Astrocyte of the spinal cord (primary cell): ENCODE results near the gene VBP1.

Source experiments
- DNase-seq: peaks from one replicate; pipeline ENCODE4 v3.0.0; 2011; ENCODE audit warnings: low read depth, low spot score
- H3K4me3 ChIP-seq: 2 replicates; pipeline ENCODE4 v1.5.1; 2011; ENCODE audit warnings: low read depth, mild to moderate bottlenecking, low read length, moderate library complexity
- in situ Hi-C: cut with HindIII; loops from 2 replicates; pipeline ENCODE4 v1.10.0; 2017; ENCODE audit warnings: low sequenced_read_pairs
- TF ChIP-seq, protein P1 (sequence below): IDR thresholded peaks from 2 replicates; pipeline ENCODE4 v1.5.1; 2012; ENCODE audit warnings: low read depth, mild to moderate bottlenecking, low read length, inconsistent platforms

Gene VBP1

DNA sequence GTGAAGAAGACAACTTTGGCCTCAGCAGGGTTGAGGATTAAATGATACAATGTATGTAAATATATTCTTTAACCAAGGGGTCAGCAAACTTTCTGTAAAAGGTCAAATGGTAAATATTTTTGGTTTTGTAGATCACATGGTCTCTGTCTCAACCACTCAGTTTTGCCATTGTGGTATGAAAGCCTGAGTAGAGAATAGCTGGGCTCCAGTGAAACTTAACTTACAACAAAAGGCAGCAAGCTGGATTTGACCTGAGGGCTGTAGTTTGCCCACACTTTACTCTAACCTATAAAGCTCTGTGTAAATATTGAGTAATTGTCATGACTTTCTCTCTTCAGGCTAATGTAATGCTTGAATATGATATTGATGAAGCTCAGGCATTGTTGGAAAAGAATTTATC, 19.6 kb downstream of the VBP1 start:
- in situ Hi-C loops: no loop called here
- TF ChIP-seq, protein P1, sequence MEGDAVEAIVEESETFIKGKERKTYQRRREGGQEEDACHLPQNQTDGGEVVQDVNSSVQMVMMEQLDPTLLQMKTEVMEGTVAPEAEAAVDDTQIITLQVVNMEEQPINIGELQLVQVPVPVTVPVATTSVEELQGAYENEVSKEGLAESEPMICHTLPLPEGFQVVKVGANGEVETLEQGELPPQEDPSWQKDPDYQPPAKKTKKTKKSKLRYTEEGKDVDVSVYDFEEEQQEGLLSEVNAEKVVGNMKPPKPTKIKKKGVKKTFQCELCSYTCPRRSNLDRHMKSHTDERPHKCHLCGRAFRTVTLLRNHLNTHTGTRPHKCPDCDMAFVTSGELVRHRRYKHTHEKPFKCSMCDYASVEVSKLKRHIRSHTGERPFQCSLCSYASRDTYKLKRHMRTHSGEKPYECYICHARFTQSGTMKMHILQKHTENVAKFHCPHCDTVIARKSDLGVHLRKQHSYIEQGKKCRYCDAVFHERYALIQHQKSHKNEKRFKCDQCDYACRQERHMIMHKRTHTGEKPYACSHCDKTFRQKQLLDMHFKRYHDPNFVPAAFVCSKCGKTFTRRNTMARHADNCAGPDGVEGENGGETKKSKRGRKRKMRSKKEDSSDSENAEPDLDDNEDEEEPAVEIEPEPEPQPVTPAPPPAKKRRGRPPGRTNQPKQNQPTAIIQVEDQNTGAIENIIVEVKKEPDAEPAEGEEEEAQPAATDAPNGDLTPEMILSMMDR: no peak

DNA sequence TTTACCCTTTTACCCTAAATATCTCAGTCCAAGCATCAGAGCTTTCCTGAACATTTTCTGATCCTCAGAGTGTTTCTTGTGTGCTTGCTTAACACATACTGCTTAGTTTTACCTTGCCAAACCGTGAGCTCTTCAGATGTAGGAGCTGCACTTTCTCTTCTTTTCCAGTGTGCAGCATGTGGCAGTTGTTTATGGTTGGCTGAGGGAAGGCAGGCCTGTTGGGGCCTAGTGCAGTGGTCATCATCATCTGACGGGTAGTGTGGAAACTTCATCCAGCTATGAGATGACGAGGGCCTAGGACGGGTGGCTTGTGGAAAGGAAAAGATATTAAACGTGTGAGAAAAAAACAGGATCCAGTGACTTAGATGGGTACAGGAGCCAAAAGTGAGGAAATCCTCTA, 21.5 kb downstream of the VBP1 start:
- in situ Hi-C loops: no loop called here

More for the DNA sequence above, 19.6 kb downstream of the VBP1 start:
- peak; percentile 2 for DNase-seq
- no peak overlapping the region for H3K4me3 ChIP-seq

DNA sequence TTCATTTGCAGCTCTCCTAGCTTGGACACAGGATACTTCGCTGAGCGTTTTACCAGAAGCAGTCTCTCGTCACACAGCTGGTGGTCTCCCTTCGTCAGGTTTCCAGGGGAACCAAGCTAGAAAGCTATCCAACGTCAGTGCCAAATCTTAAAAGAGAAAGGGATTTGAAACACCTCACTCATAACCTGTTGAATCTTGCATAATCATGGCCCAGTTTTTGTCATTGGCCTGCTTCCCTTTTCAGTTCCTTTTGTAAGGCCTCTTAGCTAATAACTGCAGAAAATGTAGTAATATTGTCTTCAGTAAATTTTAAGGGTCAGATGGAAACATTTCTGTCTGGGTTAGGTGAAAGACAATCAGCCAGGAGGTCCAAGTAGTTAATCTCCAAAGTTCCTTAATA, 26.0 kb downstream of the VBP1 start:
- TF ChIP-seq, protein P1: no peak
- in situ Hi-C loops: no loop called here
- no peak overlapping the region for H3K4me3 ChIP-seq
- DNase-seq: no peak

More for the DNA sequence above, 21.5 kb downstream of the VBP1 start:
- no peak overlapping the region for H3K4me3 ChIP-seq
- DNase-seq: no peak
- TF ChIP-seq, protein P1: no peak

DNA sequence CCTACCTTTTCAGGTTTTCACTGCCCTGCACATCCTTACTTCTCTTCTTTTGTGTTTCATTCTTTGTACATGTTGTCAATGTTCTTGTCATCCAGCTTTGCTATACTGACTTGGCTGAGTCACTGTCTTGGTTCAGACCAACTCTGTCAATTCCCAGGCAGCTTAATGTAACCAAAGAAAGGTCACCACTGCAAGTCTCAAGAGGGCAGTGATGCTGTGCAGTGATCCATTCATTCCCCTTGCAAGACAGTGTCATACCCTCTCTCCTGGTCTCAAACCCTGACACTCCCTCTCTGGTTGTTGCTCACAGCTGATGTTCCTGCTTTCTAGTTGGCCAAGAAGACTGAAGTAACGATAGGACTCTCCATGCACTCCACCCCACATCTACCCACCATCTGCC, 30.5 kb downstream of the VBP1 start:
- in situ Hi-C loops: no loop called here
- TF ChIP-seq, protein P1: no peak
- DNase-seq: no peak
- H3K4me3 ChIP-seq: no peak overlapping the region

DNA sequence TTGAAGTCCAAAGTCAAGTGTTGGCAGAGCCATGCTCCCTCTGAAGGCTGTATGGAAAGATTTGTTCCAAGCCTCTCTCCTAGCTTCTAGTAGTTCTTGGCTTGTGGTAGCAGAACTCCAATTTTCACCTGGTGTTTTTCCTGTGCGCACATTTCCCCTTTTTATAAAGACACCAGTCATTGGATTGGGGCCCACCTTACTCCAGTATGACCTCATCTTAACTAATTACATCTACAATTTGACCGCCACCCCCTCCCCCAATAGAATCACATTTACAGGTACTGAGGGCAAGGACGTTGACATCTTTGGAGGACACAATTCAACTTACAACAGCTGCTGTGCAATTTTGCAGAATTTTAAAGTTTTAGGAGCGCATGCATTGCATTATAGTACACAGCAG, 31.2 kb downstream of the VBP1 start:
- in situ Hi-C loops: no loop called here
- no peak overlapping the region for H3K4me3 ChIP-seq
- TF ChIP-seq, protein P1: no peak
- no peak for DNase-seq

DNA sequence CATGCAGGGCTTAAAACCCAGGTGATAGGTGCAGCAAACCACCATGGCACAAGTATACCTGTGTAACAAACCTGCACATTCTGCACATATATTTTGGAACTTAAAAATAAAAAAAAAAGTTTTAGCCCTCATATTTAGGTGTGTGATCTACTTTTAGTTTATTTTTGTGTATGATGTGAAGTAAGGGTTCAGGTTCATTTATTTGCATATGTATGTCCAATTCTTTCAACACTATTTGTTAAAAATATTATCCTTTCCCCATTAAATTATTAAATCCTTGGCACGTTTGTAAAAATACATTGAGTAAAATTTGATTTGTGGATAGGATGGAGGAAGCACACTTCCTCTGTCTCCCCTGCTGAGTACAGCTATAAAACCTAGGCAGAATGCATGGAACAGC, 35.1 kb downstream of the VBP1 start:
- H3K4me3 ChIP-seq: no peak overlapping the region
- DNase-seq: no peak
- in situ Hi-C loops: no loop called here
- TF ChIP-seq, protein P1: no peak

DNA sequence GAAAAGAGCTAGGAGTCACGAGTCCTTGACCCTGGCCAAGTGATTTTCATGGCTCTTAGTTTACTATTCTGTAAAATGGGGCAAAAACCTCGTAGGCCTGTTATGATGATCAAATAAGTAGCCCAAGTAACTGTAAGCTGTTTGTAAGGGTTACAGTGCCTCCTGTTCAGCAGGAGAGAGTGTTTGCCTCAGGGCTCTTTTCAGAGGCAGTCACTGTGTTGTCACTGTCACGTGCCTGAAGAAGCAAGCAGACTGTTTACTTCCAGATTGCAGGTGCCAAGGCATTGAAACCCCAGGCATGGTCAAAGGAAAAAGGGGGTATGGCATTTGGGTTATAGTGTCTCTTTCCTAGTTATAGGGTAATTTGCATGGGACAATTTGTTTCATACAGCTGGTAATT, 43.5 kb downstream of the VBP1 start:
- H3K4me3 ChIP-seq: no peak overlapping the region
- no peak for DNase-seq
- in situ Hi-C loops: no loop called here
- TF ChIP-seq, protein P1: no peak
